H9 (cell line): ENCODE results near the gene LPP. TPM values are rescaled to one million over a fixed set of nuclear protein-coding genes. Genes with fewer than 3 reads are reported as not detected.

Source experiments
- DNase-seq: peaks from one replicate; pipeline ENCODE4 v3.0.0-alpha.2; 2017
- H2AFZ ChIP-seq: one replicate; pipeline ENCODE4 v1.6.1; 2013; ENCODE audit warnings: mild to moderate bottlenecking, low read length, control low read depth, moderate library complexity
- H2AK5ac ChIP-seq: 2 replicates; pipeline ENCODE4 v1.6.1; 2013; ENCODE audit warnings: low read length, control low read depth, mixed read lengths; ENCODE audit not compliant: insufficient read length
- H2BK120ac ChIP-seq: one replicate; pipeline ENCODE4 v1.6.1; 2013; ENCODE audit warnings: low read depth, mild to moderate bottlenecking, low read length, control low read depth, inconsistent platforms; ENCODE audit not compliant: poor library complexity, severe bottlenecking
- H2BK12ac ChIP-seq: 2 replicates; pipeline ENCODE4 v1.6.1; 2013; ENCODE audit warnings: low read length, control low read depth, mixed read lengths, low read depth; ENCODE audit not compliant: insufficient read length
- H2BK15ac ChIP-seq: 2 replicates; pipeline ENCODE4 v1.6.1; 2013; ENCODE audit warnings: low read depth, low read length, control low read depth
- H2BK20ac ChIP-seq: one replicate; pipeline ENCODE4 v1.6.1; 2013; ENCODE audit warnings: low read depth, mild to moderate bottlenecking, low read length, control low read depth, inconsistent platforms; ENCODE audit not compliant: poor library complexity, severe bottlenecking
- H2BK5ac ChIP-seq: 2 replicates; pipeline ENCODE4 v1.6.1; 2013; ENCODE audit warnings: low read length, control low read depth, mixed read lengths; ENCODE audit not compliant: insufficient read length
- H3K14ac ChIP-seq: 2 replicates; pipeline ENCODE4 v1.6.1; 2013; ENCODE audit warnings: low read length, control low read depth; ENCODE audit not compliant: insufficient read depth
- H3K18ac ChIP-seq: 2 replicates; pipeline ENCODE4 v1.6.1; 2013; ENCODE audit warnings: low read depth, mild to moderate bottlenecking, mixed read lengths, low read length, control low read depth; ENCODE audit not compliant: insufficient read length
- H3K23ac ChIP-seq: 2 replicates; pipeline ENCODE4 v1.6.1; 2013; ENCODE audit warnings: low read length, control low read depth, mixed read lengths, low read depth; ENCODE audit not compliant: insufficient read length
- H3K23me2 ChIP-seq: 2 replicates; pipeline ENCODE4 v1.6.1; 2013; ENCODE audit warnings: low read depth, mild to moderate bottlenecking, mixed read lengths, low read length, control low read depth; ENCODE audit not compliant: insufficient read length, poor library complexity, severe bottlenecking
- H3K27ac ChIP-seq: 2 replicates; pipeline ENCODE4 v1.5.1; 2013; ENCODE audit warnings: low read length, control low read depth, mixed read lengths, low read depth; ENCODE audit not compliant: insufficient read length
- H3K27me3 ChIP-seq: 2 replicates; pipeline ENCODE4 v1.6.1; 2013; ENCODE audit warnings: low read length, control low read depth, inconsistent platforms; ENCODE audit not compliant: insufficient read depth
- H3K4ac ChIP-seq: 2 replicates; pipeline ENCODE4 v1.6.1; 2013; ENCODE audit warnings: low read depth, mild to moderate bottlenecking, control low read depth, inconsistent platforms, low read length, moderate library complexity
- H3K4me1 ChIP-seq: 2 replicates; pipeline ENCODE4 v1.6.1; 2013; ENCODE audit warnings: low read length, control low read depth, inconsistent platforms; ENCODE audit not compliant: insufficient read depth
- H3K4me2 ChIP-seq: 2 replicates; pipeline ENCODE4 v1.6.1; 2013; ENCODE audit warnings: low read length, control low read depth, mixed read lengths; ENCODE audit not compliant: insufficient read length, insufficient read depth
- H3K56ac ChIP-seq: 2 replicates; pipeline ENCODE4 v1.6.1; 2013; ENCODE audit warnings: low read depth, mild to moderate bottlenecking, mixed read lengths, low read length, control low read depth; ENCODE audit not compliant: insufficient read length
- H3K79me1 ChIP-seq: 2 replicates; pipeline ENCODE4 v1.6.1; 2013; ENCODE audit warnings: low read depth, mild to moderate bottlenecking, moderate library complexity, low read length, control low read depth, inconsistent platforms; ENCODE audit not compliant: insufficient read depth, poor library complexity, severe bottlenecking
- H3K79me2 ChIP-seq: 2 replicates; pipeline ENCODE4 v1.6.1; 2013; ENCODE audit warnings: low read length, control low read depth, inconsistent platforms; ENCODE audit not compliant: insufficient read depth
- H3K9ac ChIP-seq: 2 replicates; pipeline ENCODE4 v1.6.1; 2013; ENCODE audit warnings: low read length, control low read depth, mixed read lengths; ENCODE audit not compliant: insufficient read length; ENCODE audit errors: extremely low read depth
- H3K9me3 ChIP-seq: one replicate; pipeline ENCODE4 v1.6.1; 2013; ENCODE audit warnings: low read depth, low read length, inconsistent platforms; ENCODE audit not compliant: control insufficient read depth
- H3T11ph ChIP-seq: one replicate; pipeline ENCODE4 v1.6.1; 2013; ENCODE audit warnings: mild to moderate bottlenecking, low read length, control low read depth, inconsistent platforms
- H4K20me1 ChIP-seq: one replicate; pipeline ENCODE4 v1.6.1; 2013; ENCODE audit not compliant: control insufficient read depth, insufficient read length, insufficient read depth
- H4K5ac ChIP-seq: 2 replicates; pipeline ENCODE4 v1.6.1; 2013; ENCODE audit warnings: low read depth, mild to moderate bottlenecking, mixed read lengths, low read length, control low read depth; ENCODE audit not compliant: insufficient read length
- H4K8ac ChIP-seq: replicated peaks from 2 replicates; pipeline ENCODE4 v1.6.1; 2013; ENCODE audit warnings: low read length, control low read depth, mixed read lengths, low read depth; ENCODE audit not compliant: insufficient read length
- H4K91ac ChIP-seq: 2 replicates; pipeline ENCODE4 v1.6.1; 2013; ENCODE audit warnings: low read depth, mild to moderate bottlenecking, moderate library complexity, mixed read lengths, low read length, control low read depth; ENCODE audit not compliant: insufficient read length
- H3K27ac Mint-ChIP-seq, 3 experiments: 2 replicates in 2 of 3; 3 replicates in 1 of 3; pipeline ENCODE4 v1.8.0; 2020 to 2021; ENCODE audit warnings: mixed read lengths in 3 of 3, mild to moderate bottlenecking in 1 of 3, moderate library complexity in 1 of 3
- H3K27me3 Mint-ChIP-seq: 2 replicates; pipeline ENCODE4 v1.8.0; 2021; ENCODE audit warnings: low read depth, mild to moderate bottlenecking, moderate library complexity, mixed read lengths
- H3K36me3 Mint-ChIP-seq, 3 experiments: 2 replicates in 2 of 3; 3 replicates in 1 of 3; pipeline ENCODE4 v1.8.0; 2020 to 2021; ENCODE audit warnings: low read depth in 3 of 3, mixed read lengths in 3 of 3; ENCODE audit not compliant: insufficient read depth in 1 of 3
- H3K4me1 Mint-ChIP-seq, 2 experiments: 2 replicates each; pipeline ENCODE4 v1.8.0; 2020; ENCODE audit warnings: mixed read lengths in 2 of 2
- H3K4me3 Mint-ChIP-seq, 2 experiments: 2 replicates in 1 of 2; 3 replicates in 1 of 2; pipeline ENCODE4 v1.8.0; 2020 to 2021; ENCODE audit warnings: mild to moderate bottlenecking in 2 of 2, mixed read lengths in 2 of 2, moderate library complexity in 1 of 2
- H3K9me3 Mint-ChIP-seq, 2 experiments: 2 replicates in 1 of 2; 3 replicates in 1 of 2; pipeline ENCODE4 v1.8.0; 2020; ENCODE audit warnings: mild to moderate bottlenecking in 2 of 2, mixed read lengths in 2 of 2, moderate library complexity in 1 of 2
- WGBS: extraction: QIAGEN DNeasy Blood & Tissue Kit; methylation state at CpG from one replicate; pipeline ENCODE4 v1.1.7; 2013; ENCODE audit warnings: missing lambda C conversion rate, low lambda C conversion rate, mixed read lengths; ENCODE audit not compliant: insufficient read length; ENCODE audit errors: extremely low coverage; 5-methylcytosine and 5-hydroxymethylcytosine counted together
- total RNA-seq: library from RNA; stranded (reverse); gene quantifications from 2 replicates; pipeline ENCODE4 v1.2.1, GENCODE V29; 2021
- TF ChIP-seq, protein P1 (sequence below): fragments of 200-600 bp; sonication (generic); conservative IDR thresholded peaks from 3 replicates; pipeline ENCODE4 v1.8.0; 2021; ENCODE audit warnings: antibody characterized with exemption, mild to moderate bottlenecking

LPP gene
- total RNA-seq, 1 experiment from 2014 or later: 64.6 TPM

DNA sequence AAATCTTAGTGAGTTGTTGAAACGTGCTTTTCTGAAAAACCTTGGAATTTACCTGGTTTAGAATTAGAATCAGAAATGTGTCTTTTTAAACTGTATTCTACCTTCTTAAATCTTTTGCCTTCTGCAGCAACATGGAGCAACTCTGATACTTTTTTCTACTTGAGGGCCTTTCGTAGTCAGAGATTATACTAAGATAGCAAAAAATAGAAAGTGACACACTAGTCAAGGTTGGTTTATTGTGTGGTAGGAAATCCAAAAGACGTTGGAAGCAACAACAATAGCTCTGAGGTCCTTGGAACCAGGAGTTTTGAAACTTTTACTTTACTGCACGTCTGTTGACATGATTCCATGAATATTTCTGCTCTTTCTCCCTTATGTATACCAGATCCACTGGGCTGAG, 294.9 kb downstream of the LPP start:
- Histone ChIP-seq H3K4ac (no peak overlapping the region), H3K14ac (no peak overlapping the region), H2BK120ac (no peak overlapping the region), H2BK5ac (no peak overlapping the region), H3K4me1 (no peaks in the 10 kb centered on the region), H3K56ac (no peak overlapping the region), H4K20me1 (no peaks in the 10 kb centered on the region), H4K5ac (no peak overlapping the region), H3K23me2 (no peaks in the 10 kb centered on the region), H3K23ac (no peak overlapping the region), H2BK12ac (no peak overlapping the region), H4K8ac (no peak overlapping the region), H2BK20ac (no peak overlapping the region), H3K18ac (no peak overlapping the region), H3K4me2 (no peak overlapping the region), H3T11ph (no peak overlapping the region), H3K79me2 (no peaks in the 10 kb centered on the region), H2AFZ (no peak overlapping the region), H3K79me1 (no peaks in the 10 kb centered on the region), H2AK5ac (no peak overlapping the region), H3K27ac (no peak overlapping the region), H3K9ac (no peak overlapping the region), H3K27me3 (no peaks in the 10 kb centered on the region), H2BK15ac (no peak overlapping the region), H3K9me3 (no peaks in the 10 kb centered on the region), H4K91ac (no peak overlapping the region)
- Mint-ChIP-seq H3K27ac (no peak overlapping the region; a peak in 2 of 7 replicates), H3K27me3 (no peaks in the 10 kb centered on the region), H3K9me3 (no peaks in the 10 kb centered on the region), H3K36me3 (peaks cover 0 to 5% (median 2%) of the 10 kb centered on the region in 3 experiments; a peak in 2 of 7 replicates), H3K4me1 (peaks cover 4% of the 10 kb centered on the region in 2 experiments), H3K4me3 (no peak overlapping the region)
- no peak for DNase-seq
- TF ChIP-seq, protein P1, sequence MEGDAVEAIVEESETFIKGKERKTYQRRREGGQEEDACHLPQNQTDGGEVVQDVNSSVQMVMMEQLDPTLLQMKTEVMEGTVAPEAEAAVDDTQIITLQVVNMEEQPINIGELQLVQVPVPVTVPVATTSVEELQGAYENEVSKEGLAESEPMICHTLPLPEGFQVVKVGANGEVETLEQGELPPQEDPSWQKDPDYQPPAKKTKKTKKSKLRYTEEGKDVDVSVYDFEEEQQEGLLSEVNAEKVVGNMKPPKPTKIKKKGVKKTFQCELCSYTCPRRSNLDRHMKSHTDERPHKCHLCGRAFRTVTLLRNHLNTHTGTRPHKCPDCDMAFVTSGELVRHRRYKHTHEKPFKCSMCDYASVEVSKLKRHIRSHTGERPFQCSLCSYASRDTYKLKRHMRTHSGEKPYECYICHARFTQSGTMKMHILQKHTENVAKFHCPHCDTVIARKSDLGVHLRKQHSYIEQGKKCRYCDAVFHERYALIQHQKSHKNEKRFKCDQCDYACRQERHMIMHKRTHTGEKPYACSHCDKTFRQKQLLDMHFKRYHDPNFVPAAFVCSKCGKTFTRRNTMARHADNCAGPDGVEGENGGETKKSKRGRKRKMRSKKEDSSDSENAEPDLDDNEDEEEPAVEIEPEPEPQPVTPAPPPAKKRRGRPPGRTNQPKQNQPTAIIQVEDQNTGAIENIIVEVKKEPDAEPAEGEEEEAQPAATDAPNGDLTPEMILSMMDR: no peak
- WGBS: no CpG with 5 or more reads among the region's 4 CpGs
